NT2/D1 (cell line): ENCODE data around the gene KIAA1217.

Source experiments
- SUZ12 ChIP-seq: IDR thresholded peaks from 2 replicates; pipeline ENCODE4 v1.6.1; 2011; ENCODE audit not compliant: insufficient read length, insufficient read depth; ENCODE audit errors: extremely low read depth
- YY1 ChIP-seq: IDR thresholded peaks from 2 replicates; pipeline ENCODE4 v1.6.1; 2011; ENCODE audit not compliant: insufficient read length, insufficient read depth
- ZNF274 ChIP-seq: IDR thresholded peaks from 2 replicates; pipeline ENCODE4 v1.6.1; 2011; ENCODE audit warnings: mild to moderate bottlenecking, low read depth, low read length

GRCh38 chr10:24239289-24240040 lies 30.5 kb downstream of the KIAA1217 start:
- TF ChIP-seq YY1 (no peak), ZNF274 (no peak), SUZ12 (no peak)
